ENCODE results near the gene SIRT4. TPM values are rescaled to one million over a fixed set of nuclear protein-coding genes. Genes with fewer than 3 reads are reported as not detected.

The SIRT4 gene
- total RNA-seq, 4 donors from 2014 or later = 3.2 to 6.3 (median 4.2) TPM

DNA sequence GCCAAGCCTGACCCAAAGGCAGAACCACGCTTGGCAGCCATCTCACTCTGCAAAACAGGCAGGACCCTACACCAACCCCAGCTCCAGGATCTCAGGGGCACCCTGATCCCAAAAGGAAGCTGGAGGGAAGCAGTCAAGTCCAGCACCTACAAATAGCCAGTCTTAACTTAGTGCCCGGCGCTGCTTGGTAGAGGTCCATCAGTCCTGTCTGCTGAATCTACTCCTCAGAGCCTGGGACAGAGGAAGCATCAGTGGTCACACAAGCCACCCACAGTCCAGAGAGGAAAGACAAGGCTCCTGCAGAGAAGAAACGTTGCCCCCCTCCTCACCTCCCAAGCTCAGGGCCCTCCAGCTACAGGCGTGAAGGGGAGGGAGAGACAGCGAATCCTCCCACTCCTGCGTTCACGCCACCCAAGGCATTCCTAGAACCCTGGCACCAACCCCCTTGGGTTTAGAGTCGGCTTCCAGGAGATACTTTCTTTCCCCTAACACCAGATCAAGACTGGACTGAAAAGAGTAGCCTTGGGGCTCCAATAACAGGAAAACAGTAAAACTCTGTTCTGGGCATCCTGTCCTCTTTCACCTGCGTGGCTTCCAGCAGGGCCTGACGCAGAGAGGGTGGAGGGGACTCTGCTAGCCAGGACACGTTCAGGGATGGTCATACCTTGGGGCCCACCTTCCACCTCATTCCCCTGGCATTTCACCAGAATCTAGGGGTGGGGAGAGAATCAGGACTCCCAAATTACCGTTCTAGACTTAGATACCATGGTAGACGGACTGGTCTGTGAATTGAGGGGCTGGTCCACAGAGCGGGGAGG lies 37.8 kb upstream of the SIRT4 start:
- H3K4me1 ChIP-seq = peaks cover 0 to 64% (median 3%) of the 10 kb centered on the region in 4 donors

DNA sequence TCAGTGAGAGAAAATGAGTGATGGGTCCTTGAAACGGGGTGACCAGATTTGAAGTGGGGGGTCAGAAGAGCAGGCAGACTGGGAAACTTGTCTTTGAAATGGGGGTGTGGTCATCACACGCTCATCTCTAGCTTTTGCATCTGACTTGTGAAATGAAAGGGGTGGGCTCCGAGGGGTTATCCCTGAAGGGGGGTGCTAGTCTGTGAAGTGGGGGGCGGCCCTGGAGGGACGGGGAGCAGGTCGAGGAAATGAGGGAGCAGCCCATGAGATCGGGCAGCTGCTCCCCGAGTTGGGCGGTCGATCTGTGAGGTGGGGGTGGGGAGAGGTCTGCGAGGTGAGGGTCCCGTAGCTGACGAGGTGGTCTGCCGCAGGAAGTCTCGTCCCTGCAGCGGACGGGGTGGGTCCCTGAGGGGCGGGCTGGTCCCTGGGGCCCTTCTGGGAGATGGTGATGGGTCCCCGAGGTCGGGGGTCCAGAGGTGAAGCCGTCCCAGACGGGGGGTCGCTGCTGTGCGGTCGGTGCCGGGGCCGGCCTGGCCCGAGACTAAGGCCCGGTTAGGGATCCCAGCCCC lies 37.1 kb upstream of the SIRT4 start:
- H3K27ac ChIP-seq = peak overlapping the region; percentile 83 to 96 (median 92)
- no peaks in the 10 kb centered on the region for H3K36me3 ChIP-seq
- peaks cover 0 to 57% (median 3%) of the 10 kb centered on the region in 4 donors for H3K4me1 ChIP-seq
- H3K9me3 ChIP-seq = no peaks in the 10 kb centered on the region
- DNase-seq = peak in 1 of 3 donors; percentile 50
- TF ChIP-seq POLR2A (IDR thresholded peaks at IDR 0.05) = no peak
- TF ChIP-seq, protein P1, sequence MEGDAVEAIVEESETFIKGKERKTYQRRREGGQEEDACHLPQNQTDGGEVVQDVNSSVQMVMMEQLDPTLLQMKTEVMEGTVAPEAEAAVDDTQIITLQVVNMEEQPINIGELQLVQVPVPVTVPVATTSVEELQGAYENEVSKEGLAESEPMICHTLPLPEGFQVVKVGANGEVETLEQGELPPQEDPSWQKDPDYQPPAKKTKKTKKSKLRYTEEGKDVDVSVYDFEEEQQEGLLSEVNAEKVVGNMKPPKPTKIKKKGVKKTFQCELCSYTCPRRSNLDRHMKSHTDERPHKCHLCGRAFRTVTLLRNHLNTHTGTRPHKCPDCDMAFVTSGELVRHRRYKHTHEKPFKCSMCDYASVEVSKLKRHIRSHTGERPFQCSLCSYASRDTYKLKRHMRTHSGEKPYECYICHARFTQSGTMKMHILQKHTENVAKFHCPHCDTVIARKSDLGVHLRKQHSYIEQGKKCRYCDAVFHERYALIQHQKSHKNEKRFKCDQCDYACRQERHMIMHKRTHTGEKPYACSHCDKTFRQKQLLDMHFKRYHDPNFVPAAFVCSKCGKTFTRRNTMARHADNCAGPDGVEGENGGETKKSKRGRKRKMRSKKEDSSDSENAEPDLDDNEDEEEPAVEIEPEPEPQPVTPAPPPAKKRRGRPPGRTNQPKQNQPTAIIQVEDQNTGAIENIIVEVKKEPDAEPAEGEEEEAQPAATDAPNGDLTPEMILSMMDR (IDR thresholded peaks at IDR 0.05) = no peak
- H3K4me3 ChIP-seq = peak overlapping the region; percentile 98 to 100 (median 98)
- no peaks in the 10 kb centered on the region for H3K27me3 ChIP-seq

More for the DNA sequence above, 37.8 kb upstream of the SIRT4 start:
- peak overlapping the region; percentile 98 to 100 (median 98) for H3K4me3 ChIP-seq
- no peak for DNase-seq
- no peaks in the 10 kb centered on the region for H3K36me3 ChIP-seq
- no peaks in the 10 kb centered on the region for H3K27me3 ChIP-seq
- no peaks in the 10 kb centered on the region for H3K9me3 ChIP-seq
- peak overlapping the region; percentile 83 to 96 (median 92) for H3K27ac ChIP-seq
- TF ChIP-seq, protein P1 (IDR thresholded peaks at IDR 0.05) = no peak
- TF ChIP-seq POLR2A (IDR thresholded peaks at IDR 0.05) = no peak

DNA sequence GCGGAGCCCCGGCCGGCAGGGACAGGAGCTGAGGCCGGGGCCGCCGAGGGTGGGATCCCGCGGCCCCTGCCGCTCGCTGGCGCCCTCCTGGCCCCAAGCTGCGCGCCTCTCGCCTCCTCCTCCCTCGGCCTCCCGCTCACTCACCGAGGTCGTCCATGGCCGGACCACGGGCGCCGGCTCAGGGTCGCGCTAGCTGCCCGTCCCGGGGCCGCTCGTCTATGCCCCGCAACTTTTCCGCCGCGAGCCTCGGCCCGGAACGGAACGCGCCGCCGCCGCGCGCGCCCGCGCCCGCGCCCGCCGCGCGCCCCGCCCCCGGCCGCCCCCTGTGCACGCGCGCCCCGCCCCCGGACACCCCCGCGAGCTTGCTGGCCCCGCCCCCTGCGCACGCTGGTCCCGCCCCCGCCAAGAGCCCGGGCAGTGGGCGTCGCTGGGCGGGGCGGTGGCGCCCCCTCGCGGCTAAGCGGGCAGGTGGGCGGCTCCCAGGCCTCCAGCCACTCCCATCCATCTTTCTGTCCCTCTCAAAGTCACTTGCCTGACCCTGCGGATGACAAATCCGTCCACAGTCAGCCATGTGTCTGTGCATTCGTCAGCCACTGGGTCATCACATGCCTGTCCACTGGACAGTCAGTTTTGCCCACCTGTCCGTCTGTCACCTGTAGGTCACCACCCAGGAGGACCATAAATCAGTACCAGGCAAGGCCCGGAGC lies 36.5 kb upstream of the SIRT4 start, which contains the start of gene PXN:
Gene PXN (minus strand): TSS at position 258 of the 707 bp plus-strand sequence. CDS start 101 bp downstream, at position 157.
- peaks cover 0 to 51% (median 3%) of the 10 kb centered on the region in 4 donors for H3K4me1 ChIP-seq
- peak within 1 kb of the TSS; percentile 98 to 100 (median 98) for H3K4me3 ChIP-seq
- peak; percentile 50 to 63 for TF ChIP-seq POLR2A (IDR thresholded peaks at IDR 0.05)
- TF ChIP-seq, protein P1 (IDR thresholded peaks at IDR 0.05) = peak; percentile 70 to 92 (median 86)
- no peaks in the 10 kb centered on the region for H3K9me3 ChIP-seq
- peak; percentile 85 to 94 (median 93) for DNase-seq
- no peaks in the 10 kb centered on the region for H3K36me3 ChIP-seq
- H3K27ac ChIP-seq = peak within 1 kb of the TSS; percentile 83 to 96 (median 92)
- no peaks in the 10 kb centered on the region for H3K27me3 ChIP-seq

DNA sequence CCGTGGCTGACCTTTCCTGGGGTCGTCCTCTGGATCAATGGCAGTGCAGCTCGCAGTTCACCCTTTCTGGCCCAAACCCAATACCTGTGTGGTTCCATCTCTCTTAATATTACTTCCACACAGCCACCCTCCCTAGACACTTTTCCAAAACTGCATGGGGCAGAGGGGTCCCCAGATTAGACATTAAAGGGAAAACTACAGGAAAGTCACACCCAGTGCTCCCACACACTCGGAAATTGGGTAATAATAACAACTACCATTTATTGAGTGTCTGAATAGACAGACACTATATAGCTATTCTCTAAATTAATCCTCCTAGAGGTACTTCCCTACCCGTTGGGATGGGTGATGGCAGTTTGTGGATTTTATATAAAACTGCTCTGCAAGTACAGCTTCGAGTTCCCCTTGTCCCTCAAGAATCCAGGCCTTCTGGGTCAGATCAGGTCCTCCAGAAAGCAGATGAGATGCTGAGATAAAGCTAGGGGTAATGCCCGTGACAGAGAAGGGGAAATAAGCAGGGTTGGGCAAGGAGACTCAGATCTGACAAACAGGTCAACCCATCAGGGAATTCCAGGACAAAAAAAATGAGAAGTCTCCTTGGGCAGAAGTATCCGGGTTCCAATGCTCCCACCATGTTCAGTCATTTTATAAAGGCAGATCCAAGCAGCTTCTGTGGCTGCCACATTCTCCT lies 35.8 kb upstream of the SIRT4 start:
- H3K4me3 ChIP-seq = peak overlapping the region in 1 of 4 donors; percentile 13
- peaks cover 0 to 45% (median 3%) of the 10 kb centered on the region in 4 donors for H3K4me1 ChIP-seq
- no peaks in the 10 kb centered on the region for H3K36me3 ChIP-seq
- H3K27ac ChIP-seq = peak overlapping the region in 1 of 4 donors; percentile 68
- TF ChIP-seq, protein P1 (IDR thresholded peaks at IDR 0.05) = no peak
- no peak for TF ChIP-seq POLR2A (IDR thresholded peaks at IDR 0.05)
- H3K9me3 ChIP-seq = no peaks in the 10 kb centered on the region
- H3K27me3 ChIP-seq = no peaks in the 10 kb centered on the region
- no peak for DNase-seq

DNA sequence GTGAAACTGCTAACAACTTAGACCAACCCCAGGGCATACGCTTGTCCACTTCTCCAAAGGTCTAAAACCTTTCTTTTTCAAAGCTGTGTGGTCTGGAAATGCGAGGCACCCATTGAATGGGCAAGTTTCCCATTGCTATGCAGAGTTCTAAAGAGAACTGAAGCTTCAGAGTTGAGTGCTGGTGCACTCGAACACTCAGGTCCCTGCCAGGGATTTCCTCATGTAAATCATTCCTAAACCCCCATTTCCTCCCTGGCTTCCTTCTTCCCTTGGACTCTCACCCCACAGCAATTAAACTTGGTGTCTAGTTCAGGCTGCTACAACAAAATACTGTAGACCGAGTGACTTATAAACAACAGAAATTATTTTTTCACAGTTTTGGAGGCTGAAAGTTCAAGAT lies 34.4 kb upstream of the SIRT4 start:
- Histone ChIP-seq H3K27ac (peak overlapping the region in 2 of 4 donors; percentile 29 to 65), H3K4me3 (no peak overlapping the region), H3K36me3 (no peaks in the 10 kb centered on the region), H3K4me1 (peaks cover 0 to 31% (median 3%) of the 10 kb centered on the region in 4 donors), H3K27me3 (no peaks in the 10 kb centered on the region), H3K9me3 (no peaks in the 10 kb centered on the region)
- DNase-seq = no peak
- TF ChIP-seq, protein P1 (IDR thresholded peaks at IDR 0.05) = no peak
- no peak for TF ChIP-seq POLR2A (IDR thresholded peaks at IDR 0.05)
